ENCODE measurements around the gene FES. TPM values are rescaled to one million over a fixed set of nuclear protein-coding genes. Genes with fewer than 3 reads are reported as not detected.
"Not testable (repeated sequence)": the region's sequence is repeated elsewhere in the genome, so short reads cannot be mapped to it uniquely, and the experiment has no call there.

The FES gene
- total and polyA plus RNA-seq, 9 donors = 12.6 to 17.9 (median 16.0) TPM

DNA sequence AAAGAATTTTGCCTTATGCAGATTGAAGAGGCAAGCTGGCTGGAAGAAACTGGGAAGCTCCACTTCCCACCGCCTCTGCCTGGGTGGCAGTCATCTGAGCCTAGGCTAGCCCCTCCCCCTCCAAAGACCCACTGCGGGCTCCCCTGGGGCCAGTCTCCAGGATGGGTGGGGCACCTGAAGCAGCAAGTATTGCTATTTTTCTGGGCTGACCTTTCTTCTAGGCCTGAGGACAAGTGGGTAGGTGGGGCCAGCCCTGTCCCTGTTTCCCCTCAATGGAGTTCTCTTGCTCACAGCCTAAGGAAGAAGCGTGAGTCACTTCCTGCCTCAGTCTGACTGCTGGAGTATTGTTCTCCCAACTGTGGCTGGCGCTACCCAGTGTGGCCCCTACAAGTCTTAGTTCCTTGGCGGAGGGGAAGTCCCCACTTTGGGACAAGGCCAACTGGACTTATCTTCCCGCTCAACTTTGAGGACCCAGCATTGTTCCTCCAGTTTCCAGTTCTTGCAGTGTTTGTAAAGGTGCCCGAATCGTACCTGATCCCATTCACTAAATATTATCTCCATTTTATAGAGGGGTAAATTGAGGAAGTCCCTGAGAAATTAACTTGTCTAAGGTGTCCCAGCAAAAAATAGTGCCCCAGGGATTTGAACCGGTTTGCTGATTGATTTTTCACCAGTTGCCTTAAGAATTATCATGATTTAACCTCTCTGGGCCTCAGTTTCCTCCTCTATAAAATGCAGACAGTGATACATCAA, 14.5 kb upstream of the FES start:
- H3K27me3 ChIP-seq (ENCODE audit: control insufficient read depth, insufficient read depth, low read length) = peaks cover 2% of the 10 kb centered on the region
- no peak overlapping the region for H3K4me3 ChIP-seq (ENCODE audit: low read length)
- H3K36me3 ChIP-seq (ENCODE audit: control insufficient read depth, insufficient read depth, low read length) = no peaks in the 10 kb centered on the region
- peak; percentile 74 for DNase-seq
- 60% methylated on average over 4 of the region's 9 CpGs for WGBS (ENCODE audit: insufficient coverage)
- peaks cover 41% of the 10 kb centered on the region for H3K4me1 ChIP-seq (ENCODE audit: control insufficient read depth, insufficient read depth, low read length)
- H3K27ac ChIP-seq (ENCODE audit: low read length) = peak overlapping the region; percentile 82
- no peaks in the 10 kb centered on the region for H3K9me3 ChIP-seq (replicated peaks; ENCODE audit: control insufficient read depth, low read depth, low read length)

DNA sequence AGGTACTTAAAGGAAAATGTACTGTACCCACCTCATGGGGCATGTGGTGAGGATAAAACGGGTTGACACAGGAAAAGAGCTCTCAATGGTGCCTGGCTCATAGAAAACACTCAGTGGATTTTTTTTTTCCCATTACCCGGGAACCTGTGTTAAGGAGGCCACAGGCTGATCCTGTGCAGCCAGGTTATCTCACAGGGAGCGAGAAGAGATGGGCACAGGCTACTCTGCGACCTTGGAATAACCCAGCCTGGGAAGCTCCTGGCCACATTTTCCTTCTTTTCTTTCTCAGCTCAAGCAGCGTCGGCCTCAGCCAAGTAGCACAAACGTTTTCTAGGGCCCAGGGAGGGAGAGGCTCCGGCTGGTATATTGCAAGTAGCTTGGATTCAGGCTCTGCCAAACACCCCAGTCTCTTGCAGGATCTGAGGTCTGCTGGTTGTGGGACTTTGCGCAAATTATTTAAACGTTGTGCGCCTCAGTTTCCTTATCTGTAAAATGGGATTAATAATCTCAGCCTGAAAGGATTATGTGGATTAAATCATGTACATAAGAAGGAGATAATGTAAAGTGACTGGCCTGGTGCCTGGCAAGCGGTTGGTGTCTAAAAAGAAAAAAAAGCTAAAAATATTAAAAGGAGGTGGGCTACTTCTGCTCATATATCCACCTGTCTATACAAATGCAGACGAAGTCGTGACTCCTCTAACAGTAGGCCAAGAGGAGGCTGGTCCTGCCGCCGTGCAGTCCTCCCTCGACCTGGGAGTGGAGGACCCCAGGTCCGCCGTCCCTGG, 13.8 kb upstream of the FES start:
- H3K9me3 ChIP-seq (replicated peaks; ENCODE audit: control insufficient read depth, low read depth, low read length) = no peaks in the 10 kb centered on the region
- 40% methylated on average over 12 of the region's 19 CpGs for WGBS (ENCODE audit: insufficient coverage)
- H3K27me3 ChIP-seq (ENCODE audit: control insufficient read depth, insufficient read depth, low read length) = peaks cover 2% of the 10 kb centered on the region
- DNase-seq = no peak
- peak overlapping the region; percentile 82 for H3K27ac ChIP-seq (ENCODE audit: low read length)
- H3K36me3 ChIP-seq (ENCODE audit: control insufficient read depth, insufficient read depth, low read length) = peaks cover 3% of the 10 kb centered on the region
- H3K4me1 ChIP-seq (ENCODE audit: control insufficient read depth, insufficient read depth, low read length) = peaks cover 41% of the 10 kb centered on the region
- peak overlapping the region; percentile 66 for H3K4me3 ChIP-seq (ENCODE audit: low read length)

DNA sequence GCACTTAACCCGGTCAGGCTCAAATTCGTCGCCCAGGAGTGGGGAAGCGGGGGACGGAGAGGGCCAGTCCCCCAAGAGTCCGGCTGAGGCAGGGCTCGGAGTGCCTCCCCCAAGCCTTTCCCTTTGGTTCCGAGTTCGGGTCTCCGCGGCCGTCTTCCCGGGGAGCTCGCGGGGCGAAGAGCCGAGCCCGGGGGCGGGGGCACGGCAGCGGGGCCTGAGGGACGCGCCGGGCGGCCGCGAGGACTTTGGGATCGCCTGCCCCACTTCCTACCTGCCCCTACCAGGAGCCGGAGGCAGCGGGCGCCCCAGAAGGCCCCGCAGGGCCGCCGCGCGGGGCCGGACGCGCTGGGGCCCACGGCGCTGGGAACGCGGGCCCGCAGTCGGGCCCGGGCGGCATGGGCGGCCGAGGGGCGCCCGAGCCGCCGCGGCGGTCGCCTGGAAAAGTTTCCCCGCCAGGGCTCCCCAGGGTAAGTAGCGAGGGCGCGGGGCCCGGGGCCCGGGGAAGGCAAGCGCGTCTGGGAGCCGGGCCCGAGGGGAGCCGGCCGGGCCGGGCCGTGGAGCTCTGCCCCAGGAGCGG, 13.1 kb upstream of the FES start:
- no peaks in the 10 kb centered on the region for H3K27me3 ChIP-seq (ENCODE audit: control insufficient read depth, insufficient read depth, low read length)
- H3K4me1 ChIP-seq (ENCODE audit: control insufficient read depth, insufficient read depth, low read length) = peaks cover 41% of the 10 kb centered on the region
- H3K36me3 ChIP-seq (ENCODE audit: control insufficient read depth, insufficient read depth, low read length) = peaks cover 10% of the 10 kb centered on the region
- peak overlapping the region; percentile 66 for H3K4me3 ChIP-seq (ENCODE audit: low read length)
- WGBS (ENCODE audit: insufficient coverage) = under 1% methylated on average over 54 of the region's 71 CpGs
- H3K9me3 ChIP-seq (replicated peaks; ENCODE audit: control insufficient read depth, low read depth, low read length) = no peaks in the 10 kb centered on the region
- peak; percentile 50 for DNase-seq
- peak overlapping the region; percentile 82 for H3K27ac ChIP-seq (ENCODE audit: low read length)

DNA sequence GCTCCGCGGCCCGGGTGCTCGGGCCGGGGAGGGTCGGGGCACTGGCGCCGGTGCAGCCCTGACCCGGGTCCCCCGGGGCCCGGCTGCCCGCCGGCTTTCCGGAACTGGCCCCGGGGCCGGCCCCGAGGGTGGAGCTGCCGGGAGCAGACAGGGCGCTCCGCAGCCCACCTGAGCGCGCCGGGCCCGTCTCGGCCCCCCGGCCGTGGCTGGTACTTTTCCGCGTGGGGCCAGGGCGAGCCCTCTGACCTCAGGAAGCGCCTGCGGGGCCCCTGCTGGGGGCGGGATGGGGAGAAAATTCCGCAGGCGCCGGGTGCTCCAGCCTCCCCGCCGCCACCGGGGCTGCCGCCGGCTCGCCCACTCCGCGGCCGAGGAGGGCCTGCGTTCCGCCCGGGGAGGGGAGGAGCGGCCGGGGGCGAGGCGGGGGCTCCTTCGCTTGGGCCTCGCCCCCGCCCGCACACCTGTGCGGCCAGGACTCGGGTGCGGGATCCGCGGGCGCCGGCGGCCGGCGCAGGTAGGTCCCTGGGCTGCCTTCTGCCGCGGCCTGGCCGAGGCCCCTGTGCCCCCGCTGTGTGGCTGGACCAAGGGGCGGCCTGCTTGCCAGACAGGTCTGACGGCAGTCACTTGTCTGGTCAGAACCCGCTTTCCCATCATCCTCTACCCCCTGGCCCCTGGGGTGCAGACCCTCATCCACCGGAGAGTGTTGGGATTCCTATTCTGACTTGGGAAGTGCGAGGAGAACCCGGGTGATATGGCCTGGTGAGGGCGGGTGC, 12.4 kb upstream of the FES start:
- WGBS (ENCODE audit: insufficient coverage) = 1% methylated on average over 60 of the region's 77 CpGs
- Histone ChIP-seq H3K4me1 (ENCODE audit: control insufficient read depth, insufficient read depth, low read length) (peaks cover 41% of the 10 kb centered on the region), H3K36me3 (ENCODE audit: control insufficient read depth, insufficient read depth, low read length) (peaks cover 17% of the 10 kb centered on the region), H3K4me3 (ENCODE audit: low read length) (peak overlapping the region; percentile 66), H3K27ac (ENCODE audit: low read length) (peak overlapping the region; percentile 64), H3K9me3 (replicated peaks; ENCODE audit: control insufficient read depth, low read depth, low read length) (no peaks in the 10 kb centered on the region), H3K27me3 (ENCODE audit: control insufficient read depth, insufficient read depth, low read length) (no peaks in the 10 kb centered on the region)
- peak; percentile 31 for DNase-seq

DNA sequence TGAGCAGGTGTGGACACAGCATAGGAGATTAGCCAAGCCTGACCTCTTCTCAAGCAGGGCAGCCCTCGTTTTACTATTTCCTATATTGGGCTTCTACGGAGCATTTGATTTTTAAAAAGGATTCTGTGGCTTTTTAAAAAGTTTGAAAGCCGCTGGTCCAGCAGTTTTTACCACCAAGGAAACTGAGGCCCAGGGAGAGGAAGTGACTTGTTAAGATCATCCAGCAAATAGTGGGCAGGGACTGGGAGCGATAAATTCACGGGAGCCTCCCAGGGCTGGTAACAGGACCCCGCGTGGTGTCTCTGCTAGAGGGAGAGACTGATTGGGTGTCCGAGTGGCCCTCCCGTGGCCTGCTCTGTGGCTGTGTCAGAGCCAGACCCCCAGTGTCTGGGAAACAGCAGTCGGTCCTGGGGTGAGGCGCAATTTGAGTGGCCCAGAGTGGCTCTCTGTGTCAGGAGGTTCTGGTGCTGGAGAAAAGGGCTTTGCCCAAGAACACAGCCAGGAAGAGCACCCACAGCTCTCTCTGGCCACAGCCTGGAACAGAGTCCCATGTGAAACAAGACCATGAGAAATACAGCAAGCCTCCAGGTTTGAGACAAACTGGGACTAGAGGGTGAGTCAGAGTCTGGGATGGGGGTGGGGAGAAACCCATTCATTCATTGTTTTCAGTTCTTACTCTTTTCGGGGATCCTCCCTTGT, 11.7 kb upstream of the FES start:
- no peaks in the 10 kb centered on the region for H3K9me3 ChIP-seq (replicated peaks; ENCODE audit: control insufficient read depth, low read depth, low read length)
- DNase-seq = no peak
- H3K4me1 ChIP-seq (ENCODE audit: control insufficient read depth, insufficient read depth, low read length) = peaks cover 41% of the 10 kb centered on the region
- no peaks in the 10 kb centered on the region for H3K27me3 ChIP-seq (ENCODE audit: control insufficient read depth, insufficient read depth, low read length)
- WGBS (ENCODE audit: insufficient coverage) = 34% methylated on average over 8 of the region's 12 CpGs
- H3K27ac ChIP-seq (ENCODE audit: low read length) = peak overlapping the region; percentile 64
- peaks cover 24% of the 10 kb centered on the region for H3K36me3 ChIP-seq (ENCODE audit: control insufficient read depth, insufficient read depth, low read length)
- H3K4me3 ChIP-seq (ENCODE audit: low read length) = peak overlapping the region; percentile 66

DNA sequence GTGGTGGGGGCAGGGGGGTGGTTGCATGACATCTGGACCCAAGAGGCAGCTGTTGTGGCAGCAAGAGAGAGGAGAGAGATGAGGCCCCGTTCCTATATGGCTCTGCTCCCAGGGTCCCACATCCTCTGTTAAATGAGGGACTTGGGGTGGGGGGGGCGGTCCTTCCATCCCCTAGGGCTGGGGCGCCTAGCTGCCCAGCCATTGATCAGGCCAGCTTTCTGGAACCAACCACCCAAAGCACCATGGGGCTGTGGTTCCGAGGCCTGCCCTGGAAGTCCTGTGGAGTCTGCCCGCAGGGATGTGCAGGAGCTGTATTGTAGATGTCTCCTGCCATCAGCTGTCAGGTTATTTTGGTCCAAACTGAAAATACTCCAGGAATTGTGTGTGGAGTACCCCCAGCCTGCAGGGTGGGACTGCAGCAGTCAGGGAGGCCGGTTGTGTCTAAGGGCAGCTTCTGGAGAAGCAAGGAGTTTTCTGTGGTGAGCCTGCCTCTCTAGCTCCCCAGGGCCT, 10.8 kb upstream of the FES start:
- Histone ChIP-seq H3K27ac (ENCODE audit: low read length) (peak overlapping the region; percentile 71), H3K9me3 (replicated peaks; ENCODE audit: control insufficient read depth, low read depth, low read length) (no peaks in the 10 kb centered on the region), H3K4me1 (ENCODE audit: control insufficient read depth, insufficient read depth, low read length) (peaks cover 41% of the 10 kb centered on the region), H3K4me3 (ENCODE audit: low read length) (no peak overlapping the region), H3K27me3 (ENCODE audit: control insufficient read depth, insufficient read depth, low read length) (no peaks in the 10 kb centered on the region), H3K36me3 (ENCODE audit: control insufficient read depth, insufficient read depth, low read length) (peaks cover 32% of the 10 kb centered on the region)
- DNase-seq = no peak
- 72% methylated on average over 3 of the region's 6 CpGs for WGBS (ENCODE audit: insufficient coverage)

DNA sequence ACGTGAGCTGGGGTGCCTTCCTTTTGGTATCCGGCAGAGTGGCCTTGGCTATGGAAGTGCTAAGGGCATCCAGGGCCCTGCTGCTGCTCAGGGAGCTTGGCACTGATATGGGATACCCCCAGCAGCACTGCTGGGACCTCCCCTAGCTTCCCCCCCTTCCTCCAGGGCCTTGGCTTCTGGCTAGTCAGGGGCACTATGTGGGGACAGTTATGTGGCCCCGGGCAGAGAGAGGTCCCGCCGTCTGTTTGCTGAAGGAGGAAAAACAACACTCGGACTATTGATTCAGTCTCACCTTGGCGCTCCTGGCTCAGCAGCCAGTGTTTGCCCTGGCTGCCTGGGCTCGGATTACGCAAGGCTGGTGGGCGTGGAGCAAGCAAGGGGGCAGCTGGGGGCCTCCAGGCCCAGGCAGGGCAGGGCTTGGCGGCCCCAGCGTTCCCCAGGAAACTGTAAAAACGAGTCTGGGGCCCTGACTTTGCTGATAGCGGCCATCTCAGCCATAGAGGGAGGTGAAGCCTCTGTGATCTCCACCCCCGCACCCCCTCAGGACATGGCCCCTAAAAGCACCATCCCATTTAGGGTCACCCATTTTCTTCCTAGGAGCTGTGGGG, 10.2 kb upstream of the FES start:
- Histone ChIP-seq H3K36me3 (ENCODE audit: control insufficient read depth, insufficient read depth, low read length) (peaks cover 37% of the 10 kb centered on the region), H3K4me1 (ENCODE audit: control insufficient read depth, insufficient read depth, low read length) (peaks cover 41% of the 10 kb centered on the region), H3K27me3 (ENCODE audit: control insufficient read depth, insufficient read depth, low read length) (no peaks in the 10 kb centered on the region), H3K9me3 (replicated peaks; ENCODE audit: control insufficient read depth, low read depth, low read length) (no peaks in the 10 kb centered on the region), H3K27ac (ENCODE audit: low read length) (peak overlapping the region; percentile 71), H3K4me3 (ENCODE audit: low read length) (no peak overlapping the region)
- DNase-seq = no peak
- 44% methylated on average over 12 of the region's 15 CpGs for WGBS (ENCODE audit: insufficient coverage)

DNA sequence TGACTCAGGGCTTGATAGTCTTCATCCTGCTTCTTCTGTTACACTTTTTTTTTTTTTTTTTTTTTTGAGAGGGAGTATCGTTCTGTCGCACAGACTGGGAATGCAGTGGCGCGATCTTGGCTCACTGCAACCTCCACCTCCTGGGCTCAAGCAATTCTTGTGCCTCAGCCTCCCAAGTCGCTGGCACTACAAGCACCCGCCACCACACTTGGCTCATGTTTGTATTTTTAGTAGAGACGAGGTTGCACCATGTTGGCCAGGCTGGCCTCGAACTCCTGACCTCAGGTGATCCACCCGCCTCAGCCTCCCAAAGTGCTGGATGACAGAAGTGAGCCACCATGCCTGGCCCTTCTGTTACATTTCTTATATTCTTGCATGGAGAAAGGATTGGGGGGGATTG, 9.3 kb upstream of the FES start:
- Histone ChIP-seq H3K36me3 (ENCODE audit: control insufficient read depth, insufficient read depth, low read length) (peaks cover 46% of the 10 kb centered on the region), H3K4me1 (ENCODE audit: control insufficient read depth, insufficient read depth, low read length) (peaks cover 34% of the 10 kb centered on the region)
- not testable (repeated sequence) for DNase-seq; H3K9me3 ChIP-seq (replicated peaks; ENCODE audit: control insufficient read depth, low read depth, low read length); H3K4me3 ChIP-seq (ENCODE audit: low read length); H3K27ac ChIP-seq (ENCODE audit: low read length); H3K27me3 ChIP-seq (ENCODE audit: control insufficient read depth, insufficient read depth, low read length)
- WGBS (ENCODE audit: insufficient coverage) = 92% methylated on average over 5 of the region's 9 CpGs

DNA sequence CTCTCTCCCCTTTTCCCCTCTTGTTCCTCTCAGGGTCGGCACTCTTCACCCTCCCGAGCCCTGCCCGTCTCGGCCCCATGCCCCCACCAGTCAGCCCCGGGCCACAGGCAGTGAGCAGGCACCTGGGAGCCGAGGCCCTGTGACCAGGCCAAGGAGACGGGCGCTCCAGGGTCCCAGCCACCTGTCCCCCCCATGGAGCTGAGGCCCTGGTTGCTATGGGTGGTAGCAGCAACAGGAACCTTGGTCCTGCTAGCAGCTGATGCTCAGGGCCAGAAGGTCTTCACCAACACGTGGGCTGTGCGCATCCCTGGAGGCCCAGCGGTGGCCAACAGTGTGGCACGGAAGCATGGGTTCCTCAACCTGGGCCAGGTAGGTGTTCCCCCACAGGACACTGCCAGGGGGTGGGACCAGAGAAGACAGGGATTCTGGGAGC, 8.7 kb upstream of the FES start:
- Histone ChIP-seq H3K36me3 (ENCODE audit: control insufficient read depth, insufficient read depth, low read length) (peaks cover 52% of the 10 kb centered on the region), H3K9me3 (replicated peaks; ENCODE audit: control insufficient read depth, low read depth, low read length) (no peaks in the 10 kb centered on the region)
- 95% methylated on average over 11 of the region's 12 CpGs for WGBS (ENCODE audit: insufficient coverage)

More for the DNA sequence above, 8.7 kb upstream of the FES start:
- Histone ChIP-seq H3K4me3 (ENCODE audit: low read length) (no peak overlapping the region), H3K4me1 (ENCODE audit: control insufficient read depth, insufficient read depth, low read length) (peaks cover 29% of the 10 kb centered on the region), H3K27me3 (ENCODE audit: control insufficient read depth, insufficient read depth, low read length) (no peaks in the 10 kb centered on the region), H3K27ac (ENCODE audit: low read length) (no peak overlapping the region)
- DNase-seq = no peak
